Fibroblast of villous mesenchyme (primary cell): ENCODE results near the gene PHLPP1. TPM values are rescaled to one million over a fixed set of nuclear protein-coding genes. Genes with fewer than 3 reads are reported as not detected.

Experiments used
- DNase-seq: peaks from one replicate; pipeline ENCODE4 v3.0.0-alpha.2; 2010; ENCODE audit warnings: low read depth
- H3K4me3 ChIP-seq: 2 replicates; pipeline ENCODE4 v1.5.1; 2011; ENCODE audit warnings: low read depth, mild to moderate bottlenecking, low read length
- total RNA-seq: library from RNA; depleted of rRNA; stranded (reverse); fragments of >200 nt; gene quantifications from 2 replicates; pipeline ENCODE4 v1.2.3, GENCODE V29; 2012
- TF ChIP-seq, protein P1 (sequence below): IDR thresholded peaks from 2 replicates; pipeline ENCODE4 v1.5.1; 2012; ENCODE audit warnings: low read depth, mild to moderate bottlenecking, low read length; ENCODE audit not compliant: insufficient read depth

PHLPP1 gene
- total RNA-seq, 1 donor: 4.7 TPM

DNA sequence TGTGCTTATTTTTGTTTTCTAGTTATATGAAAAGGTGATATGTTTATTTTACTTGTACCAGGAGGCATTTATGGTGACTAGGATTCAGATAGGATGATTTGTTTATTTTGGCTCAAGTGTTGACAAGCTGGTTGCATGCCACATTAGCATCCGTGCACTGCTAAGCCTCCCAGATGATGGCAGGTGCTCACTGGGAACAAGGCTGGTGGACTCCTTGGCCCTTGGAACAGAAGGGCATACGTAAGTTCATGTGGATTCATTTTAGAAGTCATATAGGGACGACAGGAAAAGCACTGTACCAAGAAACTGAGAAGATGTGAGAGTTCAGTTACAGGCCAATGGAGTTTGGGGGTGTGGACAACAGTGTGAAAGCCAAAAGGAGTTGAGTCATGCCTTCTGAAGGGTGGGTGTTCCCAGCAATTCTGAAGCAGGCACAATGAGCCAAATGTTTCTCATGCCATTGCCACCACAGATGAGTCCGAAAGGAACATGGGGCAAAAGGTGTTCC lies 166.2 kb downstream of the PHLPP1 start:
- TF ChIP-seq, protein P1, sequence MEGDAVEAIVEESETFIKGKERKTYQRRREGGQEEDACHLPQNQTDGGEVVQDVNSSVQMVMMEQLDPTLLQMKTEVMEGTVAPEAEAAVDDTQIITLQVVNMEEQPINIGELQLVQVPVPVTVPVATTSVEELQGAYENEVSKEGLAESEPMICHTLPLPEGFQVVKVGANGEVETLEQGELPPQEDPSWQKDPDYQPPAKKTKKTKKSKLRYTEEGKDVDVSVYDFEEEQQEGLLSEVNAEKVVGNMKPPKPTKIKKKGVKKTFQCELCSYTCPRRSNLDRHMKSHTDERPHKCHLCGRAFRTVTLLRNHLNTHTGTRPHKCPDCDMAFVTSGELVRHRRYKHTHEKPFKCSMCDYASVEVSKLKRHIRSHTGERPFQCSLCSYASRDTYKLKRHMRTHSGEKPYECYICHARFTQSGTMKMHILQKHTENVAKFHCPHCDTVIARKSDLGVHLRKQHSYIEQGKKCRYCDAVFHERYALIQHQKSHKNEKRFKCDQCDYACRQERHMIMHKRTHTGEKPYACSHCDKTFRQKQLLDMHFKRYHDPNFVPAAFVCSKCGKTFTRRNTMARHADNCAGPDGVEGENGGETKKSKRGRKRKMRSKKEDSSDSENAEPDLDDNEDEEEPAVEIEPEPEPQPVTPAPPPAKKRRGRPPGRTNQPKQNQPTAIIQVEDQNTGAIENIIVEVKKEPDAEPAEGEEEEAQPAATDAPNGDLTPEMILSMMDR: no peak
- H3K4me3 ChIP-seq: no peak overlapping the region
- peak; percentile 83 for DNase-seq

DNA sequence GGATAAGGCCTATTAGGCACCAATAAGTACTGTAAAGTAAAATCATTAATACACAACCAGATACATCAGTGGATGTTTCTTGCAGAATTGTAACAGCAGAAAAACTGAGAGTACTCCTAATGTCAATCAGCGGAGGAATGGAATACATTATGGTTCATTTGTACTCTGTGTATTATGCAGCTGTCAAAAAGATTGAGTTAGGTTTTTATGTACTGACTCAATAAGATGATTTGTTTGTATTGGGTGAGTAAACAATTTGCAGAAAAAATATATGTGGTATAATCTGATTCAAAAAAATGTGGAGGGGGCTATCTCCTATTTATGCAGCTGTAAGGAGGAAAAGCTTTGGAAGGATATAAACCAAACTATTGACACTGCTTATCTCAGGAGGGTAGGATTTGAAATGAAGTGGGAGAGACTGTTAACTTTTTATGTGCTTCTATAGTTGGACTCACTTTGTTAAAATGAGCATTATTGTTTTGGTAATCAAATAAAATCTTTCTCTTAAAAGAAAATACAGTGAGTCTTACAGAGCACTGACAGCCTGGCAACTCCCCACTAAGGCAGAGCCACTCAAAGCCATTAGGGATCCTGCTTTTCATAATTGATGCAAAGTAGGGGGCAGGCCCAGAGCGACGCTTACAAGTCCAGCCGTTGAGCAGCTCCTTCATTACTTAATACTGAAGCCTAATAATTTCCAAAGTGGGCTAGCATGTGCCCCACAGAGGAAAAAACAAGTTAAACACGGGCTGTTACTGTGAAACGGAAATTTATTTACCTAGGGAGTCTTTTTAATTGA lies 168.8 kb downstream of the PHLPP1 start:
- DNase-seq: no peak
- TF ChIP-seq, protein P1: no peak

DNA sequence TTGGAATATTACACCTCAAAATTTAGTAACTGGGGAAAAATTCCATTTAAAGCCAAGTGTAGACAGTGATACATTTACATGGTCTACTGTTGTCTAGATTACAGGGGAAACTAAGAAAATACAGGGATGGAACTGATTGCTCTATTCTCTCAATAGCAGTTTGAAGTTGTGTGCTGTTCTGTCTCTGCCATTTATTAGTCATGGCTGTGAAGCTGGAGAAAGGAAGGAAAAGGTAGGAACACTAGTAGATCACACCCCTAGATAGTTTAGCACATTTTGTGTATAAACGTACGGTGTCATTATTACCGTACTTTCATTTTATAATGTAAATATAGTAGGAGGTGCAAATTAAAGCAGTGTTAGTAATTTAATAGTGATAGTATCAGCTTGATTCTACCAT lies 170.5 kb downstream of the PHLPP1 start:
- no peak for DNase-seq
- TF ChIP-seq, protein P1: no peak
- no peak overlapping the region for H3K4me3 ChIP-seq

More for the DNA sequence above, 168.8 kb downstream of the PHLPP1 start:
- H3K4me3 ChIP-seq: no peak overlapping the region

DNA sequence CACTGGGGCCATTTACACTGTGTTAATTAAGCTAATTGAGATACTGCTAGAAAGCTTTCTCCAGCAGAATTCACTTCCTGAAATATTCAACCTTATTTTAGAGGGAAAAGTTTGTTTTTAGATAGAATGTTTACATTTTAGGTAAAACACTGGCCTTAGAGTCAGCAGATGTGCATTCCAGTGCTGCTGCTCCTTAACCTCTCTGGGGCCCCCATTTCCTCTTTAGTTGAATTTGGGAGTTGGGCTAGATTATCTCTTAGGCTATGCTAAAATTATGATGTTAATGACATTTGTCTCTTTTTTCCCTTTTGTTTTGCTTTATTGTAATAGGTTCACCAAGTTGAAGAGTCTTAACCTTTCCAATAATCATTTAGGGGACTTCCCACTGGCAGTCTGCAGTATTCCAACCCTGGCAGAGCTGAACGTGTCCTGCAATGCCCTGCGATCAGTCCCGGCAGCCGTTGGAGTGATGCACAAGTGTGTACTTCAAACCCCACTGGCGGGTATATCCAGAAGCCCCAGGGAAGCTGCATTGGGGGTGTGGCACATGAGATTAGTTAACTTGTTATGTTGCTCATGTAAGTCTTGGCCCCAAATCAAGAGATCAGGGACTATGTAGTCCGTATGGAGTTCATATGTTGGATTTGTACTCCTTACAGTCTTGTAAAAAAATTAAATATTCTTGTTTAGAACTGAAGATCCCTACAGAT lies 179.5 kb downstream of the PHLPP1 start:
- no peak overlapping the region for H3K4me3 ChIP-seq
- peak; percentile 51 for DNase-seq
- TF ChIP-seq, protein P1: no peak

DNA sequence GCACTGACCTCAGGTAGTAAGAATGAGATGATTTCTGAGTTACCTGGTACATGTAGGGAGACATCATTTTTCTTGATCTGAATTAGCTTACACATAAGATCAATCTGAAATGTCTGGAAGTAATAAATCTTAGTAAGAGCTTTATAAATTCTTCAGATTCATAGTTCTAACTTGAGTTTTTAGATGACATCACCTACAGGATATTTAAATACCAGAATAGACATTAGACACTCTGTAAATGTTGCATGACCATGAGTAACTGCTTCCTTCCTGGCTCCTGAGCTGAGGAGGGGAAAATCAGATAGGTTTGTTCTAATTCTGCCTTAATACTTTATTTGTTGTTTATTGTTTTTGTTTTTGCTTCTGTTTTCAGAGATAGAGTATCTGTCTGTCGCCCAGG lies 181.8 kb downstream of the PHLPP1 start:
- no peak overlapping the region for H3K4me3 ChIP-seq
- TF ChIP-seq, protein P1: no peak
- DNase-seq: peak; percentile 41

DNA sequence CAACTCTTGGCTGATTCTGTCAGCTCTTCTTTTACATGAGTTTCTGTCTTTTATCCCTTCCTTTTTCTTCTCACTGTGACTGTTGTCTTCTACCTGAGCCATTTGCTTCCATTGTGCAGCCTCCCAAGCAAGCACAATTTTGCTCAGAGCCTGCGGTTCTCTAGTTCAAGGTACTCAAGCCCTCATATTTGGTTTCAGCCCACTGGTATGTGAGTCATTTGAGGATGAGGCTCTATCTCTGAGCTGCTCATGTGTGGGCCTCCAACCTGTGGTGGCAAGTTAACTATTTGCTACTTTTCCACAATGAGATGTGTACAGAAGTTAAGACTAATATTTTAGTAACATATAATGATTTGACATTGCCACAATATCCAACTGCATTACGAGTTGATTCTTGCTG lies 183.0 kb downstream of the PHLPP1 start:
- TF ChIP-seq, protein P1: no peak
- DNase-seq: no peak
- H3K4me3 ChIP-seq: no peak overlapping the region
